GM21515 (cell line): Measurements from ENCODE around the gene LRRC75A.

Experiments used
- ATAC-seq: cut with Tn5 transposase; IDR thresholded peaks from one replicate; pipeline ENCODE4 v1.9.1; 2021; ENCODE audit not compliant: unreplicated experiment

LRRC75A gene

GRCh38 chr17:16435925-16436886, 55.8 kb downstream of the LRRC75A start:
- ATAC-seq: no peak

- no peak for ATAC-seq
These were observed 57.3 kb downstream of the LRRC75A start for GRCh38 chr17:16434662-16435061.

GRCh38 chr17:16433514-16433913, 58.5 kb downstream of the LRRC75A start:
- no peak for ATAC-seq

GRCh38 chr17:16432017-16432416, 60.0 kb downstream of the LRRC75A start:
- ATAC-seq: no peak

- no peak for ATAC-seq
These were observed 61.3 kb downstream of the LRRC75A start for GRCh38 chr17:16430650-16431049.

GRCh38 chr17:16429083-16429482, 62.9 kb downstream of the LRRC75A start:
- ATAC-seq: no peak

DNA sequence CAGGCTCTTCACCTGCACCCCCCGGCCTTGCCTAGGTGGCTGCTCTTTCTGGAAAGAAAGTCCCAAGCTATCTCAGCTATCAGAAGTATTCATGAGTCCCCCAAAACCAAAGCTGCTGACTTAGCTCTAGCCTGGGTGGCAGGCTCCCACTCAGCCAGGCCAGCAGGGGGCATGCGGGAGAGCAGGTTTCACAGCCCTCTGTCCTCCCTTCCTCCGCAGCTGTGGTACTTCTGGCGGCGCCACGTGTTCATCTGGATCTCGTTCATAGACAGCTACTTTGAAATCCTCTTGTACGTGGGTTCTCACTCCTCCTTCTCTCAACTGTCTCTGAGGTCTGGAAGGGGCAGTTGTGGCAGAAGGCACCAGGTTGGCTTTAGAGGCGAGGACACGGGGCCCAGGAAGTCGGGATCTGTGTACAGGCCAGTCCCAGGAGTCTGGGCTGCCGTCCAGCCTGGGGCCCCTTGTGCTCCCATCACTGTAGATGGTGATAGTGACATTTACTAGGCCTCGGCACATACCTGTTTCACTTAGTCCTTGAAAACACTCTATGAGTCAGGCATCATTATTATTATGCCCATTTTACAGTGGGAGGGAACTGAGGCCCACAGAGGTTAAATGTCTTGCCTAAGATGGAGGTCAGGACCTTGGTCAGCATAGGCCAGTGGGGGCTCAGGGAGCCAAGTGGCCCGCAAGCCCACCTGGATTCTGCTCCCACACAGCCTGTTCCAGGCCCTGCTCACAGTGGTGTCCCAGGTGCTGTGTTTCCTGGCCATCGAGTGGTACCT, 63.7 kb downstream of the LRRC75A start:
- no peak for ATAC-seq

DNA sequence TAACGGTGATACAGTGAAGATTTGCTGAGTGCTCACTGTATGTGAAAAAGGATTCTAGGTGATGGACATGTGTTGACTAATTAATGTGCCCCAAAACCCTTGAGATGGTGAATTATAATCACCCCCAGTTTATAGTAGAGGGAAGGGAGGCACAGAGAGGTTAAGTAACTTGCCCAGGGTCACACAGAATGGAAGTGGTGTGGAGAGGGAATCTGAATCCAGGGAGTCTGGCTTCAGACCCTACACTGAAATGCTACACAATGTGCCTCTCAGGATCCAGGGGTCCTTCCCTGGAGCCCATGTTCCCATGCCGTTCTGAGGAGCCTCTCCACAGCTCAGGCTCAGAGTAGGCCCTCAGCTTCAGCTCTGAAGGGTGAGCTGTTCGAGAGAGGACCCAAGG, 65.0 kb downstream of the LRRC75A start:
- ATAC-seq: no peak

- no peak for ATAC-seq
These were observed 66.0 kb downstream of the LRRC75A start for GRCh38 chr17:16425698-16426659.

GRCh38 chr17:16425202-16425601, 66.8 kb downstream of the LRRC75A start:
- no peak for ATAC-seq

GRCh38 chr17:16423226-16423872, 68.6 kb downstream of the LRRC75A start:
- ATAC-seq: no peak

DNA sequence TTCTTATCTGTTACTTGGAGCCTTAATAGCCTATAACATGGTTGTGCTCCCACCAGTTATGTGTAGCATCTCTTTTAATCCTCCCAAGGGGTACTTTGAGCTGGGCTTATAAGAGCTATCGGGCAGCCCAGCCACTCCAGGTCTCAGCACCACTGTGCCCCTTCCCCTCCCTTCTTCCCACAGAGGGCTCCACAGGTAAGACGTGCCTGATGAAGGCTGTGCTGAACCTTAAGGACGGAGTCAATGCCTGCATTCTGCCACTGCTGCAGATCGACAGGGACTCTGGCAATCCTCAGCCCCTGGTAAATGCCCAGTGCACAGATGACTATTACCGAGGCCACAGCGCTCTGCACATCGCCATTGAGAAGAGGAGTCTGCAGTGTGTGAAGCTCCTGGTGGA, 69.6 kb downstream of the LRRC75A start:
- no peak for ATAC-seq

DNA sequence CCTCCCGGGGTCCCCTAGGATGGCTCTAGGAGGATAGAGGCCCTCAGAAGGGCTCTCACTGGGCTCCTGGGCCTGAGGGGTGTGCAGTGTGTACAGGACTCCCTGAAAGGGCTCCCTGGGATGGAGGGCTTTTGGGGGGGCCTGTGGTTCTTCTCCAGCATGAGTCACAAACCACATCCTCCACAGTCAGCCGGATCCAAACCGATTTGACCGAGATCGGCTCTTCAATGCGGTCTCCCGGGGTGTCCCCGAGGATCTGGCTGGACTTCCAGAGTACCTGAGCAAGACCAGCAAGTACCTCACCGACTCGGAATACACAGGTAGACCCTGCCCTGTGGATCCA, 72.1 kb downstream of the LRRC75A start:
- ATAC-seq: no peak

GRCh38 chr17:16419074-16419928, 72.7 kb downstream of the LRRC75A start:
- no peak for ATAC-seq

DNA sequence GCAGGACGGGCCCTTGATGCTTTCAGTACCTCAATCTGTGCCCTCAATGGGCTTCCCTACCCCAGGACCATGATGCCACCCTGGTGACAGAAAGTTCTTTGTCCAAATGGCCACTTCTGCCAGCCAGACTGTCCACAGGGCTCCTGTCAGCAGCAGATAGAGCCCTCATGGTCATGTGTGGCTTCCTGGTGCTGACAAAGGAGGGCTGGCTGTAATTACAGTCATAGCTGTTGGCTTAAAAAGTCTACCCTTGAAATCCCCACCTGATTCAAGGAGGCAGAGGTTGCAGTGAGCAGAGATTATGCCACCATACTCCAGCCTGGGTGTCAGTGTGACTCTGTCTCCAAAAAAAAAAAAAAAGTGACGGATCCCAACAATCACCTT, 73.3 kb downstream of the LRRC75A start:
- no peak for ATAC-seq

DNA sequence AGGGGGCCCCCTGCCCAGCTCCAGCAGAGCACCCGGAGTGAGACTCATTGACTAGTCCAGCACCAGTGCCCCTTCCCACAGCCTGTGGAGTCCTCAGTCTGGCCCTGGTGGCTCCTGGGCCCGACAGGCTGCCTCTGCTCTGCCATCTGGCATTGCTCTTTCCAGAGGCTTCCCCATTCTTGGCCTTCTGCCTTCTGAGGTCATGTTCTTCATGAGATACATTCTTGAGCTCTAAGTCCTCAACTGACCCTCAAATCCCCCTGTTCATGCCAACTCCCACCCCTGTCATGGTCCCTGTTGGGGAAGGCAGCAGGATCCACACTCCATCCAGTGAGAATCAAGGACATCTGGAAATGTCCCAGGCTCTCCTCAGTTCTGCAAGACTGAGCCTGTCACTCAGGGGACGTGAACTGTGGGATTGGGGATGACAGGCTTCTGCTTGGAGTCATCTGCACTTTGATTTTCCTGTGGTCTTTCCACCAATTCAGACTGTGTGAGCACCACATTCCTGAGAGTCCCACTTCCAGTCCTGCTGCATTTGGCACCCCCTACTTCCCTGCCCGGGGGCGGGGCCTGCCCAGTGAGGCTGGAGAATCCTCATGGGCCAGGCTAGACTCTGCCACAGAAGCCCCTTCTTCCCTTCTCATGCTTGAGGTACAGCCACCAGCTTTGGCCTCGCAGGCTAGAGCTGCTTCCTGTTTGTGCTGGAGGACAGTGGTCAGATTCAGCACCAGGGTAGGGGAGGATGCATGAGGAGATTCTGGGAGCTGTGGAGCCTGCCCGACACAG, 73.9 kb downstream of the LRRC75A start:
- no peak for ATAC-seq

GRCh38 chr17:16417399-16417798, 74.6 kb downstream of the LRRC75A start:
- ATAC-seq: no peak

- no peak for ATAC-seq
These were observed 76.7 kb downstream of the LRRC75A start, which contains the start of gene TRPV2 for GRCh38 chr17:16415031-16415924. Gene TRPV2 (plus strand): TSS chr17:16415571. CDS start chr17:16417669, 2,098 bp downstream.
